Activated T-cell treated with anti-CD3 and anti-CD28 coated beads, Interleukin-2, amount 50 U/mL, for 4 hours (primary cell): Measurements from ENCODE around the gene CACNA1D. TPM values are rescaled to one million over a fixed set of nuclear protein-coding genes. Genes with fewer than 3 reads are reported as not detected.

ENCODE experiments used
- ATAC-seq, 2 donors: fragments of 200-7000 bp; cut with Tn5 transposase; one replicate each; pipeline ENCODE4 v1.10.0; 2021
- DNase-seq: peaks from one replicate; pipeline ENCODE4 v3.0.0-alpha.2; 2020
- H3K27me3 Mint-ChIP-seq: one replicate; pipeline ENCODE4 v1.8.0; 2021; ENCODE audit warnings: low read depth, mixed read lengths
- H3K36me3 Mint-ChIP-seq: one replicate; pipeline ENCODE4 v1.8.0; 2022; ENCODE audit warnings: mixed read lengths; ENCODE audit not compliant: insufficient read depth
- H3K4me1 Mint-ChIP-seq: one replicate; pipeline ENCODE4 v1.8.0; 2021; ENCODE audit warnings: low read depth, mixed read lengths
- H3K4me3 Mint-ChIP-seq: one replicate; pipeline ENCODE4 v1.8.0; 2021; ENCODE audit warnings: mild to moderate bottlenecking, moderate library complexity, mixed read lengths
- H3K9me3 Mint-ChIP-seq: one replicate; pipeline ENCODE4 v1.8.0; 2021; ENCODE audit warnings: mixed read lengths
- total RNA-seq, 3 donors: library from RNA; stranded (reverse); gene quantifications; one replicate each; pipeline ENCODE4 v1.2.1, GENCODE V29; 2021

The CACNA1D gene
- total RNA-seq, 3 donors from 2014 or later, result 0.18 to 0.52 (median 0.51) TPM

DNA sequence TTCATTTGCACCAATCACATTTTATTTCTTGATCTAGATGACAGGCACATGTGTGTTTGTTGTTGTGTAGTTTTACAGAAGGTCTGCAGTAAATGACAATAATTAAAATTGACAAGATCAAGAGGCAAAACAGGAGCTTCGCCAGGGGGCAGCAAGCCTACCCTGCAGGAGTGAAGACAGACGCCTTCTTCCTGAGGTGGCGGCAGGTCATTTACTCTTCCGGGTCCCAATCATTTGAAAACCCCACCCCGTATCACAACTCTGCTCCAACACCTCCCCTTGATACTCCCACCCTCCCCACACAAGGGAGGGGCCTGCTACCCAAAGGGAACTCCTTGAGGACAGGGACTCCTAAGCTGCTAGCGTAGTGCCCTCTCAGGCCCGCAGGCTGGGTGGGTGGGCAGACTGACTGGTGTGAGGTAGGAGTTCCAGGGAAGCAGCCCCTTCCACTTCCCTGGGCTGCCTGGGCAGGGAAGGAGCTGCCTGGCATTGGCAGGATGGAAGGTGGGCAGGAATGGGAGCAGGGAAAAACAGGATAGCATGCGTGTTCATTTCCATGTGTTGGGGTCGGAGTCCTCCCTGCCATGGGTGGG is 338.7 kb downstream of the CACNA1D start:
- ATAC-seq (no peak), DNase-seq (no peak)
- H3K4me3 Mint-ChIP-seq, result no peak overlapping the region
- no peaks in the 10 kb centered on the region for H3K36me3 Mint-ChIP-seq
- H3K4me1 Mint-ChIP-seq, result no peaks in the 10 kb centered on the region
- peaks cover 2% of the 10 kb centered on the region for H3K27me3 Mint-ChIP-seq
- no peaks in the 10 kb centered on the region for H3K9me3 Mint-ChIP-seq

DNA sequence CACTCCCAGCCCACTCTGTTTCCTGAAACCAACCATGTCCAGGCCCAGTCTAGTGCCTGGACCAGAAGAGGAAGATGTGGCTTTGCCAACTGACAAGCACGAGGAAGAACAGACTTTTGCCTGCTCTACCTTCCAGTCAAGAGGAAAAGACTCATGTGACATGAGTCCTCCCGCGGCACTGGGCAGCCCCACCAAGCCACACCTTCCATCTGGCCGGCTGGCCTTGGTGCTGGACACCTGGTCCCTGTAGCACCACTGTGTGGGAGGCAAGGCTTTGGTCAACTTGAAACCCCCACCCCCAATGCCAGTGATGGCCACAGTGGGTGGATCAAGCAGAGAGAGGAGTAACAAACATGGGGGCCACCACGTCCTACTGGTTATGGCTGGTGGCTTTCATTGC is 339.3 kb downstream of the CACNA1D start:
- no peak for ATAC-seq
- Mint-ChIP-seq H3K9me3 (no peaks in the 10 kb centered on the region), H3K4me1 (no peaks in the 10 kb centered on the region), H3K36me3 (no peaks in the 10 kb centered on the region), H3K27me3 (peaks cover 4% of the 10 kb centered on the region), H3K4me3 (no peak overlapping the region)
- DNase-seq, result no peak

DNA sequence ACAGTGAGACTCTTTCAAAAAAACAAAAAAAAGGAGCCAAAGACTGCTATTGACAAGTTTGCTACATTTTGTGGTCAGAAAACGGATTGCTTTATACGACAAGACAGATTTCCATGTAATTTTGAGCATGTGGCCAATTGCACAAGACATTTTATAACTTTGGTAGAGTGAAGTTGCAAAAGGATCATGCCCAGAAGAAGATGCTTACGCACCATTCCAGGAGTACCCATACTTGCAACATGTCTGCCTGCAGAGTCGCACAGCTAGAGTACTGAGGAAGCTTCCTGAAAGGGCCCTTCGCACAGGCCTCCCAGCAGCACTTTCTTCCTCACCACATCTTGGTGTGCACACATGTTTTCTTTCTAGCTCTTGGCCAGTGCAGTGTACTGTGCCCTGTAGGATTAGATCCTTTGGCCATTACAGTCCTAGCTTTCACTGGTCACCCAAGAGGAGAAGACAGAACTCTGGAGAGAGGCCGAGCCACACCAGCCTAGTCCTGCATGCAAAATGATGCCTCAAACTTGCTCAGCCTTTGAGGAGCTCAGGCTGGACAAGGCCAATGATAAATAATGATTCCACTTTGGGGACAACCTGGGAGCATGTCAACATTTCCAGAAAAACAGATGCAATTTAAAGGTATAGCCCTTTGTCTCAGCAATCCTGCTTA is 340.2 kb downstream of the CACNA1D start:
- ATAC-seq (no peak), DNase-seq (no peak)
- no peaks in the 10 kb centered on the region for H3K4me1 Mint-ChIP-seq
- no peaks in the 10 kb centered on the region for H3K9me3 Mint-ChIP-seq
- H3K27me3 Mint-ChIP-seq, result peaks cover 4% of the 10 kb centered on the region
- H3K36me3 Mint-ChIP-seq, result no peaks in the 10 kb centered on the region
- H3K4me3 Mint-ChIP-seq, result no peak overlapping the region

DNA sequence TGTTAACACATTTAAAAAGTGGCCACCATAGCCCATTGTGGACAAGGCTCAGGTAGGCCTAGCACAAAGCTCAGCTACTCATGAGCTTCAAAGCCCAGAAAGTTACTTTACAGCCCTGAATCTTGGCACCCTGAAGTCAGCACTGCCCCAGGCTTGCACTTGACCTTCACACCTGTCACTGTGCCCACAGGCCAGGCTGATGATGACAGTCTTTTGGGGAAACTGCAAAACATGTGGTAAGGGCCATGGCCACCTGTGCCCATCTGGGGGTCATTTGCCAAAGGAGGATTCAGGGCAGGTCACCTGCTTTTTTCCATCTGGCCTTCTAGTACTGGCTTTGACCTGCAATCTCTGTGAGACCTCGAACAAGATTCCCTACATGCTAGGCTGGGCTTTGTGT is 340.8 kb downstream of the CACNA1D start:
- Mint-ChIP-seq H3K4me1 (no peaks in the 10 kb centered on the region), H3K36me3 (no peaks in the 10 kb centered on the region)

DNA sequence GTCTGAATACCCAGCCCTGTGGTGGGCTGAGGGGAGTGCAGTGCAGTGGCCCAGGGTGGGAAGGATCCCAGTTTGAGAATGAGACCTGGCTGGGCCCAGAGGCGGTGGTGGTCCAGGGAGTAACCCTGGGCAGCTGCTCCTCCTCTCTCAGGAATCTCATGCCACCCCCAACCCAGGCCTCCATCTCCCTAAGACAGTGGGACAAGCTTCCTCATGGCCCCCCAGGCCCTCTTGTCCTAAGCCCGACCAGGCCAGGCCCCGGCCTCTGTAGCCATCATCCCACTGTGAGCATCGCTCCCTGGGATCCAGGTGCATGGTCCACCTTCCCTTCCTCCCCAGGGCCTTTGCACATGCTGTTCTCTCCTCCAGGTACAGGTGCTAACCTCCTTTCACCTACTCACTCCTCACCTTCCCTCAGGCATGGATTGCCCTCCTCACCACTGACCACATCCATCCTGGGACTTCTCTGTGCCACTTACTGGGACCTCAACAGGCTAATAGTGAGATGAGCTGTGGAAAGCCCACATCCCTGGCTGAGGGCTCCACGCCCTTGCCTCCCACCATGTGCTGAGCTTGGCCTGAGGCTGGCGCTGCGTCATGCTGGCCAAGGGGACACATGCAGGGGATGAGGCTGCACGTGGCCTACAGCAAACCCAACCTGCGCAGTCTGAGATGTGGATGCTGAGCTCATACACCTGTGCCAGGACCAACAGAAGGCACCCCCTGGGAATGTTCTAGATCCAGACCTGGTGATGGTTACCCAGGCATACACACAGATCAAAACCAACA is 341.9 kb downstream of the CACNA1D start:
- no peaks in the 10 kb centered on the region for H3K9me3 Mint-ChIP-seq
- no peak for DNase-seq
- ATAC-seq, result no peak
- peaks cover 4% of the 10 kb centered on the region for H3K27me3 Mint-ChIP-seq
- no peaks in the 10 kb centered on the region for H3K36me3 Mint-ChIP-seq
- no peaks in the 10 kb centered on the region for H3K4me1 Mint-ChIP-seq
- H3K4me3 Mint-ChIP-seq, result no peak overlapping the region

More for the DNA sequence above, 340.8 kb downstream of the CACNA1D start:
- DNase-seq (no peak), ATAC-seq (no peak)
- no peaks in the 10 kb centered on the region for H3K9me3 Mint-ChIP-seq
- peaks cover 4% of the 10 kb centered on the region for H3K27me3 Mint-ChIP-seq
- no peak overlapping the region for H3K4me3 Mint-ChIP-seq

DNA sequence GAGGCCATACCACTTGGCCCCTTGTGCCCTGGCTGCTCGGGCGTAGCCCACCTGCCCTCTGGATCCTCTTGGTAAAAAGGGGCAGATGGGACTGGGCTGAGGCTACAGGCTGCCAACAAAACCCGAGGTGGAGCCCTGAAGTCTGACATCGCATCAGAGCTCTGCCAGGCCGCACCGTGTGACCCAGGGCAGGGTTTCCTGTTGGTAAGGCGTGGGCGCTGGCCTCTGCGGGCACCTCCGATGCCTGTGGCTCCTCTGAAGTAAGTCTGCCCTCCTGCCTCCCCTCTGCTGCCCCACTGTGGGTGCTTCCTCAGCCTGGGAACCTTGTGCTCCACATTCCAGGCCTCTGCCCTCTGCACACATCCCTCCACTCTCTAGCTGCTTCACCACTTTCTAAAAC is 342.9 kb downstream of the CACNA1D start:
- H3K4me1 Mint-ChIP-seq, result no peaks in the 10 kb centered on the region
- no peaks in the 10 kb centered on the region for H3K36me3 Mint-ChIP-seq
- H3K4me3 Mint-ChIP-seq, result no peak overlapping the region
- peak in 1 of 2 donors; percentile 23 for ATAC-seq
- H3K27me3 Mint-ChIP-seq, result peaks cover 4% of the 10 kb centered on the region
- no peak for DNase-seq
- no peaks in the 10 kb centered on the region for H3K9me3 Mint-ChIP-seq

DNA sequence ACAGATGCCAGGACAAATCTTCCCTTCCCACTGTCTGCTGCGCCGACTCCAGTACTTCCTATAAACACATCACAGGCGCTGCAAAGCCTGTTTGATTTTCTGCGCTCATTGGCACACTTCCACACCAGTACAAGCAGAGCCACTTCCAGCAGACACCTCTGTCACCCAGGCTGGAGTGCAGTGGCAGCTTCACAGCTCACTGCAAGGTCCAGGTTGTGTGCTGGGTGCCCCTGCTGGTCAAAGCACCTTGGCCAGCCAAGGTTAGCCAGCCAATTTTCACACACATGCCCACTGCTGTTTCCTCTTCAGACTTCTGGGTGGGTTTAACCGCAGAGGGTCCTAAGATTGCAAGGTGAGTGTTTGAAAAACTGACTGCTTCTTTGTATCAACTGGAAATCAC is 346.9 kb downstream of the CACNA1D start:
- ATAC-seq, result no peak
- H3K9me3 Mint-ChIP-seq, result no peaks in the 10 kb centered on the region
- no peak overlapping the region for H3K4me3 Mint-ChIP-seq
- peaks cover 5% of the 10 kb centered on the region for H3K4me1 Mint-ChIP-seq
- H3K36me3 Mint-ChIP-seq, result no peaks in the 10 kb centered on the region
- no peak for DNase-seq
- peaks cover 31% of the 10 kb centered on the region for H3K27me3 Mint-ChIP-seq

DNA sequence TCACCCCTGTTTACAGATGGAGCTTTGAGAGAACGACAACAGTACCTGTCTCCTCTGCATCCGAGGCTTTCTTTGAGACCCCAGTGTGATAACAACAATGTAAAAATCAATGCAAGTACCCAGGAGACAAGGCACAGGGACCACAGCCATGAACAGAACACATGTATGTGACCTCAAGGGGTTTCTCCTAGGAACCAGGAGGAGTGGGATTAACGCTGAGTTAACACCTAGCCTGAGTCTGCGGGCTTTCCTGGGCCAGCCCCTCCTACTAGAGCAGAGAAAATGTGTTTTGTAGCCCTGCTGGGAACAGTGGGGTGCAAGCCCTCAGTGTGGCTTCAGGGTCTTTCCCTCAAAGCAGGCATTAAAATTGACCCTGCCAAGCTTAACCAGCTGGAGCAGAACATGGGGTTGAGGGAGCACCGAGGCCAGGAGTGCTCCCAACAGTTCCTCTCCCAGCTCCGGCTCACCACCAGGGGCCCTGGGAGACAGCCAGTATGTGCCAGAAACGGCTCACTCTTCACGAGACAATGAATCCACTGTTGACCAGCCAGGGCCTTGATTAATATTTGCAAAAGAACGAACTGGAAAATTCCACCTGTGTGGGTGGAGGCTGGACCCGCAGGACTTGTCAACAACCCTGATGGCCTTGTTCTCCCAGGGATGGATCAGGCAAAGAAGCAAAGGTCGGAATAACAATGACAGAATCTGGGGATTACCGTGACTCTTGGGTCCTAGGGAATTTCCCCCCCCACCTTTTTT is 348.2 kb downstream of the CACNA1D start:
- ATAC-seq (no peak), DNase-seq (no peak)
- peaks cover 43% of the 10 kb centered on the region for H3K27me3 Mint-ChIP-seq
- H3K4me3 Mint-ChIP-seq, result no peak overlapping the region
- peaks cover 9% of the 10 kb centered on the region for H3K4me1 Mint-ChIP-seq
- H3K9me3 Mint-ChIP-seq, result no peaks in the 10 kb centered on the region
- H3K36me3 Mint-ChIP-seq, result no peaks in the 10 kb centered on the region

DNA sequence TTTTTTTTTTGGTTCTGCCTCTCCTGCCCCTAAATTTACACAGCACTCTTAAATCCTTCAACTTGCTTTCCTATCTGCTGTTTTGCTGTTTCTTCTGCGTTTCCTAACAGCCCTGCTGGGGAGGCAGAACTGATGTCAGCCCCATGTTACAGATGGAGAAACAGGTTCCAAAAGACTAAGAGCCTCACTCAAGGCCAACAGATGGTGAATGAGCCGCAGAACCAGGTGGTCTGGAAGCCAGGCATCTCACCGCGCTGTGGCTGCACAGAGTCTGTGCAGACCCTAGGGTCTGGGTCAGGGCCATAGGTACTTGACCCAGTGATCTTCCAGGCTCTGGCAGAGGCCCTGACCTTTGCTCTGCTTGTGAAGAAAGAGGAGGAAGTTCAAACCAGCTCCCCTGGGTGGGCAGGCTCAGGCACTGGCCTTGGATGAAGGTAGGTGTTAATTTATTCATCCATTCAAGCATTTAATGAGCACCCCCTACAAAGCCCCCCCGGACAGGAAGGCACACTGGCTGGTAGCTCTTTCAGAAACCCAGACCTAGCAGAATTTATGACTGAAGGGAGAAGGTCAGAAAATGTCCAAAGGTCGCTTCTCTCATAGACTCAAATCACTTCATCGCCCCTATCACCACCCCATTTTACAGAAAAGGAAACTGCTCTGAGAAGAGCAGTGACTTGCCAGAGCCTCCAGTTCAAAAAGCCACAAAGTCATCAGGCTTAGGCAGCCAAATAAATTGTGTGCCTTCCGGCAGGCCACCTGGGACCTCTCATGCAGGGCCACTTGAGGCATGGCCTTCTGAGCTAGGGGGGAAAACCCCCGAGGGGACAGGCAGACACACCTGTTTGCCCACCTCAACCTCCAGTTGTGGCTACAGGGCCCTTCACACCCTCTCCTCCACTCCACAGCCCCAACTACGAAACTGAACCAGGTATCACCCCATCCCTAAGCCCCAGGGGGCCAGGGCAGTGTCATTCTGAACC is 349.1 kb downstream of the CACNA1D start:
- ATAC-seq, result no peak
- Mint-ChIP-seq H3K9me3 (no peaks in the 10 kb centered on the region), H3K27me3 (peaks cover 43% of the 10 kb centered on the region), H3K4me3 (peak overlapping the region; percentile 22), H3K4me1 (peaks cover 9% of the 10 kb centered on the region), H3K36me3 (no peaks in the 10 kb centered on the region)
- no peak for DNase-seq

DNA sequence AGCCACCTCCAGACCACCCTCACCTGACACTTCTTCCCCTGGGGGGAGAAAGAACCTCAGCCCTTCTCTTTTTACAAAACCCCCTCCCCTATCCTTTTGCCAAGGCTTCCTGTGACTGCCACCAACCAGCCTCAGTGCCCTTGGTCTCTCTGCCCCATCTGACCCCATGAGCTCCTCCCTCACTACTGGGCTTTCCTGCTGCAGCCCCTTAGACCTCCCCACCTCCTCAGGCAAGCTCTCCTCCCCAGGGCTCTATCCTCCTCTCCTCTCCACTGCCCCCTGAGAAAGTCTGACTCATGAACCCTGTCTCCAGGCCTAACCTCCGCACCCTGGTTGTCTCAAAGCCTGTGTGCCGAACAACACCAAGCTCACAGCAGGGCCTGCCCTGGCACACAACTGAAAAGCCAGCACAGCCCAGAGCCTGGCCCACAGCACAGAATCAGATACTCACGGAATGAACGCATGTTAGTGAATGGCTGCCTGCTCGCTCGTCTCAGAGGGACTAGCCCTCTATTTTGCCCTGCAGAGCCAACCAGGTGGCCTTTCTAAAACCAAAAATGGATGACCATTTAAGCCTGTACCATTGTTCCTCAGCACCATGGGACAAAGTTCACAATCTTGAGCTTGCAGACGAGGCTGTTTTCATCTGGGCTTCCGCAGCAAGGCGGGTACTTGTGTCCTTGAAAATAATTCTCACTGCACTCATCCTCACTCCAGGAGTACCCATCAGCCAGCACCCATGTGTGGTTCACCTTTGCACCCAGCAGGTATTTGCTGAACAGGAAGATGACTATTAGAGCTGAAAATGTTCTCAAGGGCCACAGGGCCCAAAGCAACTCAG is 350.1 kb downstream of the CACNA1D start:
- peaks cover 9% of the 10 kb centered on the region for H3K4me1 Mint-ChIP-seq
- ATAC-seq, result no peak
- no peaks in the 10 kb centered on the region for H3K9me3 Mint-ChIP-seq
- no peaks in the 10 kb centered on the region for H3K36me3 Mint-ChIP-seq
- no peak for DNase-seq
- H3K4me3 Mint-ChIP-seq, result peak overlapping the region; percentile 43
- peaks cover 47% of the 10 kb centered on the region for H3K27me3 Mint-ChIP-seq

DNA sequence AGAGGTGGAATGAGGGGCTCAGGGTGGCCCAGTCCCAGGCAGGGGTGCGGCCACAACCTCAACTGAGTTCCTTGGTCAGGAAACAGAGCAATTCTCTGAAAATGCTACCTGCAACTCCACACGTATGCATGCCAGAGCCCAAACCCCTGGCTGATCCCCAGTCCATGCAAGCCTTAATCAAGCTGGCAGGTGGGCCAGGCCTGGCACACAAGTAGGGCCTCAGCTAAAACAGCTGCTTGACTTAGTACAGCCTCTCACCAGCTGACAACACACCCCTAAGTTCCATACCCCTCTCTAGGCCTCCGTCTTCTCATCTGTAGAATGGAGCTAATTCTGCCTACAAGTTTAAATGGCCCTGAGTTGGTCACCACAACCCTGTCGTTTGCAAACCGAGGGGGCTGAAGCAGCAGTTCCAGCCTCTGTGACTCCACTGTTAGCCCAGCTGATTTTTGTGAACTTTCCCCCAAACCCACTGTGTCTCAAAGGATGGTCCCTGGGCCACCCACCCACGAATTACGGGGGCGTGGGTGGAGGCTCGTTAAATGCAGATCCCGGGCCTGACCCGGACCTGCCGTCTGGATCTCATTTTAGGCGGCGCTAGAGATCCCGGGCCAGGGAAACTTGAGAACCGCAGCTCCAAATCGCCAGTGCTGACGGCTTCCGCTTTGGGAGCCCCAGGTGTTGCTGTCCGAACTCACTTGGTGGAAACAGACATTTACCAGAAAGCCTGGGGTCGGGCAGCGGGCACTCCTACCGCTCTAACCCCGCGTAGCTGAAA is 350.9 kb downstream of the CACNA1D start:
- ATAC-seq (no peak), DNase-seq (no peak)
- no peaks in the 10 kb centered on the region for H3K36me3 Mint-ChIP-seq
- H3K4me3 Mint-ChIP-seq, result peak overlapping the region; percentile 43
- H3K4me1 Mint-ChIP-seq, result peaks cover 9% of the 10 kb centered on the region
- H3K27me3 Mint-ChIP-seq, result peaks cover 47% of the 10 kb centered on the region
- H3K9me3 Mint-ChIP-seq, result no peaks in the 10 kb centered on the region

DNA sequence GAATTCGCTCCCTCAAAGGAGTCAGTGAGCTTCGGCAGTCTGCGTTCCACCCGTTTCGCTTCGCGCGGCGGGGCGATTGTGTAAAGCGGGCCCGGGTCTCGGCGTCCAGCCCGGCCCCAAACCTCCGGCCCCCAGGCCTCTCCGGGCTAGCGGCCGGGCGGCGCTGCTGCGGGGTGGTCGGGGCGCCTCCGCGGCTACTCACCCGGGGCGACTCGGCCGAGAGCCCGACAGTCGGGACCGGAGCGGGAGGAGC is 351.4 kb downstream of the CACNA1D start:
- Mint-ChIP-seq H3K36me3 (no peaks in the 10 kb centered on the region), H3K9me3 (no peaks in the 10 kb centered on the region), H3K4me1 (peaks cover 9% of the 10 kb centered on the region), H3K27me3 (peaks cover 47% of the 10 kb centered on the region), H3K4me3 (peak overlapping the region; percentile 43)
- ATAC-seq (peak in 1 of 2 donors; percentile 15), DNase-seq (no peak)
